ENCODE measurements around the gene USP11. TPM values are rescaled to one million over a fixed set of nuclear protein-coding genes. Genes with fewer than 3 reads are reported as not detected.

USP11 gene
- total and polyA plus RNA-seq, 10 donors, result 19.9 to 91.5 (median 58.7) TPM

GRCh38 chrX:47204970-47205369, 27.8 kb upstream of the USP11 start:
- Histone ChIP-seq H3K36me3 (peaks cover 20 to 100% (median 99%) of the 10 kb centered on the region in 6 donors), H3K27me3 (replicated peaks in 1 of 7) (no peaks in the 10 kb centered on the region), H3K4me3 (no peak overlapping the region), H3K4me1 (no peaks in the 10 kb centered on the region), H3K9me3 (no peaks in the 10 kb centered on the region), H3K27ac (no peak overlapping the region)
- WGBS, 5 donors, result 80 to 86% (median 85%) methylated on average over 4 to 5 of the region's 5 CpGs
- TF ChIP-seq CTCF (IDR thresholded peaks at IDR 0.05 in 8 of 11, conservative IDR thresholded peaks at IDR 0.05 in 3 of 11) (no peak), POLR2AphosphoS5 (IDR thresholded peaks at IDR 0.05) (no peak), POLR2A (IDR thresholded peaks at IDR 0.05) (no peak)
- no peak for DNase-seq
- intact Hi-C loops (cut with DNase I; ENCODE audit: low total_unique reads), result no loop called here

DNA sequence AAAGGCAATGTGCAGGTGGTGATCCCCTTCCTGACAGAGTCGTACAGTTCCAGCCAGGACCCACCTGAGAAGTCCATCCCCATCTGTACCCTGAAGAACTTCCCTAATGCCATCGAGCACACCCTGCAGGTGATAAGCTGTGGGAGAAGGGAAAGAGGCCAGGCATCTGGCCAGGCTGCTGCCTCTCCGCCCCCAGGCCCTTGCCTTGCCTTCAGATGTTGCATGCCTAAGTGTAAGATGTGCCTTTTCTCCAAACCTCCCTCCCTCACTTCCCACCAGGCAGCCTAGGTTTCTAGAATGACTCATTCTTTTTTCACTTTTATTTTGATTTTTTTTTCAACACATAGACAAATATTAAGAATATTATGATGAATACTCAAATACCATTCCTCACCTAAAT, 26.5 kb upstream of the USP11 start:
- DNase-seq, result no peak
- Histone ChIP-seq H3K27ac (no peak overlapping the region), H3K36me3 (peaks cover 20 to 100% (median 99%) of the 10 kb centered on the region in 6 donors), H3K4me1 (no peaks in the 10 kb centered on the region), H3K27me3 (replicated peaks in 1 of 7) (no peaks in the 10 kb centered on the region), H3K9me3 (no peaks in the 10 kb centered on the region), H3K4me3 (no peak overlapping the region)
- intact Hi-C loops (cut with DNase I; ENCODE audit: low total_unique reads), result no loop called here
- TF ChIP-seq CTCF (IDR thresholded peaks at IDR 0.05 in 8 of 11, conservative IDR thresholded peaks at IDR 0.05 in 3 of 11) (no peak), POLR2A (IDR thresholded peaks at IDR 0.05) (no peak), POLR2AphosphoS5 (IDR thresholded peaks at IDR 0.05) (no peak)
- WGBS, 5 donors, result 88 to 94% (median 91%) methylated on average over 3 of the region's 3 CpGs

- 90 to 92% (median 91%) methylated on average over 11 to 12 of the region's 12 CpGs for WGBS, 5 donors
- Histone ChIP-seq H3K4me1 (no peaks in the 10 kb centered on the region), H3K27me3 (replicated peaks in 1 of 7) (no peaks in the 10 kb centered on the region), H3K27ac (no peak overlapping the region), H3K36me3 (peaks cover 18 to 100% (median 99%) of the 10 kb centered on the region in 6 donors), H3K9me3 (no peaks in the 10 kb centered on the region), H3K4me3 (no peak overlapping the region)
- intact Hi-C loops (cut with DNase I; ENCODE audit: low total_unique reads), result no loop called here
- TF ChIP-seq POLR2AphosphoS5 (IDR thresholded peaks at IDR 0.05) (peak in 1 of 3 donors; percentile 23), POLR2A (IDR thresholded peaks at IDR 0.05) (no peak)
- peak; percentile 41 for DNase-seq
Measured at GRCh38 chrX:47208108-47208507, 24.7 kb upstream of the USP11 start.

GRCh38 chrX:47209508-47210238, 23.1 kb upstream of the USP11 start:
- H3K27me3 ChIP-seq (replicated peaks in 1 of 7), result no peaks in the 10 kb centered on the region
- H3K4me1 ChIP-seq, result no peaks in the 10 kb centered on the region
- H3K27ac ChIP-seq, result no peak overlapping the region
- intact Hi-C loops (cut with DNase I; ENCODE audit: low total_unique reads), result no loop called here
- WGBS, 5 donors, result 94 to 100% (median 96%) methylated on average over 8 to 16 of the region's 16 CpGs
- peaks cover 16 to 100% (median 99%) of the 10 kb centered on the region in 6 donors for H3K36me3 ChIP-seq
- no peaks in the 10 kb centered on the region for H3K9me3 ChIP-seq
- peak; percentile 59 for DNase-seq
- no peak overlapping the region for H3K4me3 ChIP-seq
- TF ChIP-seq CTCF (IDR thresholded peaks at IDR 0.05 in 8 of 11, conservative IDR thresholded peaks at IDR 0.05 in 3 of 11), result no peak
- peak; percentile 30 to 64 (median 36) for TF ChIP-seq POLR2AphosphoS5 (IDR thresholded peaks at IDR 0.05)
- no peak for TF ChIP-seq POLR2A (IDR thresholded peaks at IDR 0.05)
